Left ventricle myocardium superior (tissue), 1 donor: Measurements from ENCODE around the gene MTHFD1. TPM values are rescaled to one million over a fixed set of nuclear protein-coding genes. Genes with fewer than 3 reads are reported as not detected.

Experiments
- ATAC-seq: fragments of 200-7000 bp; cut with Tn5 transposase; one replicate; pipeline ENCODE4 v1.9.1; 2020; ENCODE audit warnings: mild to moderate bottlenecking, moderate library complexity
- DNase-seq: peaks from one replicate; pipeline ENCODE4 v3.0.0-alpha.2; 2020
- intact Hi-C: fragments of 100-400 bp; cut with micrococcal nuclease; formaldehyde crosslinking; loops from one replicate; pipeline ENCODE4 v1.11.0; 2022
- total RNA-seq: library from RNA; stranded (reverse); fragmentation: NEBNext Ultra II Directional; extraction: Animal tissue kit (Norgen Biotek cat#: 25700); gene quantifications from one replicate; pipeline ENCODE4 v1.2.1, GENCODE V29; 2021
- donor health status: DM: no; HTN: yes; CAD: no; lungs with severe emphysema.

The MTHFD1 gene
- total RNA-seq, 1 donor from 2014 or later, result 60.6 TPM

GRCh38 chr14:64400829-64401459, 12.8 kb downstream of the MTHFD1 start:
- ATAC-seq, result peak; percentile 69
- intact Hi-C loops, result no loop called here
- no peak for DNase-seq

- ATAC-seq (no peak), DNase-seq (no peak)
- intact Hi-C loops, result no loop called here
These were observed 13.8 kb downstream of the MTHFD1 start for GRCh38 chr14:64401949-64402348.

- DNase-seq, result no peak
- intact Hi-C loops, result no loop called here
- ATAC-seq, result no peak
These were observed 17.1 kb downstream of the MTHFD1 start for GRCh38 chr14:64405295-64405694.

GRCh38 chr14:64407329-64407728, 19.2 kb downstream of the MTHFD1 start:
- intact Hi-C loops, result no loop called here
- ATAC-seq (no peak), DNase-seq (no peak)

GRCh38 chr14:64409126-64409920, 21.2 kb downstream of the MTHFD1 start:
- no peak for ATAC-seq
- DNase-seq, result no peak
- intact Hi-C loops, result no loop called here

GRCh38 chr14:64410084-64410774, 22.1 kb downstream of the MTHFD1 start:
- intact Hi-C loops, result no loop called here
- ATAC-seq (no peak), DNase-seq (no peak)

- intact Hi-C loops, result no loop called here
- ATAC-seq (no peak), DNase-seq (no peak)
These were observed 22.8 kb downstream of the MTHFD1 start for GRCh38 chr14:64411001-64411400.

GRCh38 chr14:64412237-64412636, 24.1 kb downstream of the MTHFD1 start:
- intact Hi-C loops, result no loop called here
- DNase-seq, result no peak
- ATAC-seq, result no peak

- ATAC-seq (no peak), DNase-seq (no peak)
- intact Hi-C loops, result no loop called here
These were observed 28.3 kb downstream of the MTHFD1 start for GRCh38 chr14:64416348-64416932.

- no peak for DNase-seq
- intact Hi-C loops, result no loop called here
These were observed 29.1 kb downstream of the MTHFD1 start for GRCh38 chr14:64417055-64417770.

GRCh38 chr14:64417771-64418125, 29.6 kb downstream of the MTHFD1 start:
- intact Hi-C loops, result no loop called here
- no peak for DNase-seq
- no peak for ATAC-seq

More at GRCh38 chr14:64417055-64417770, 29.1 kb downstream of the MTHFD1 start:
- peak; percentile 45 for ATAC-seq

- intact Hi-C loops, result no loop called here
- DNase-seq (no peak), ATAC-seq (no peak)
These were observed 30.9 kb downstream of the MTHFD1 start for GRCh38 chr14:64419003-64419402.

- intact Hi-C loops, result no loop called here
- ATAC-seq (no peak), DNase-seq (no peak)
These were observed 33.0 kb downstream of the MTHFD1 start for GRCh38 chr14:64421166-64421565.

GRCh38 chr14:64422005-64422404, 33.9 kb downstream of the MTHFD1 start:
- intact Hi-C loops, result no loop called here
- DNase-seq, result no peak

GRCh38 chr14:64422756-64423155, 34.6 kb downstream of the MTHFD1 start:
- intact Hi-C loops, result no loop called here
- no peak for DNase-seq
- no peak for ATAC-seq

More at GRCh38 chr14:64422005-64422404, 33.9 kb downstream of the MTHFD1 start:
- ATAC-seq, result no peak

- ATAC-seq (no peak), DNase-seq (no peak)
- intact Hi-C loops, result no loop called here
These were observed 35.8 kb downstream of the MTHFD1 start for GRCh38 chr14:64423987-64424386.

GRCh38 chr14:64434528-64434927, 46.4 kb downstream of the MTHFD1 start:
- ATAC-seq, result no peak
- intact Hi-C loops, result no loop called here
- no peak for DNase-seq

GRCh38 chr14:64438181-64438841, 50.2 kb downstream of the MTHFD1 start:
- DNase-seq, result no peak
- intact Hi-C loops, result no loop called here
- no peak for ATAC-seq

GRCh38 chr14:64439141-64439540, 51.0 kb downstream of the MTHFD1 start:
- intact Hi-C loops, result no loop called here
- ATAC-seq, result no peak
- no peak for DNase-seq
